IPS-20b (cell line): ENCODE data around the gene ECHDC3.

ENCODE experiments used
- H3K27ac ChIP-seq: one replicate; pipeline ENCODE4 v1.5.1; 2013; ENCODE audit warnings: low read length
- H3K27me3 ChIP-seq: 2 replicates; pipeline ENCODE4 v1.6.1; 2013; ENCODE audit warnings: mild to moderate bottlenecking, low read length, inconsistent platforms; ENCODE audit not compliant: insufficient read depth
- H3K36me3 ChIP-seq: 2 replicates; pipeline ENCODE4 v1.6.1; 2013; ENCODE audit warnings: low read depth, mild to moderate bottlenecking, inconsistent platforms, low read length, moderate library complexity; ENCODE audit not compliant: insufficient read depth
- H3K4me1 ChIP-seq: 2 replicates; pipeline ENCODE4 v1.6.1; 2013; ENCODE audit warnings: mild to moderate bottlenecking, control low read depth, inconsistent platforms, low read length, moderate library complexity; ENCODE audit not compliant: insufficient read depth
- H3K4me3 ChIP-seq: 2 replicates; pipeline ENCODE4 v1.5.1; 2013; ENCODE audit warnings: mild to moderate bottlenecking, low read length, inconsistent platforms
- H3K9ac ChIP-seq: 2 replicates; pipeline ENCODE4 v1.6.1; 2013; ENCODE audit warnings: low read depth, mild to moderate bottlenecking, inconsistent platforms, low read length, moderate library complexity
- H3K9me3 ChIP-seq: 2 replicates; pipeline ENCODE4 v1.6.1; 2013; ENCODE audit warnings: mild to moderate bottlenecking, low read depth, low read length, inconsistent platforms; ENCODE audit not compliant: insufficient read depth

ECHDC3 gene

DNA sequence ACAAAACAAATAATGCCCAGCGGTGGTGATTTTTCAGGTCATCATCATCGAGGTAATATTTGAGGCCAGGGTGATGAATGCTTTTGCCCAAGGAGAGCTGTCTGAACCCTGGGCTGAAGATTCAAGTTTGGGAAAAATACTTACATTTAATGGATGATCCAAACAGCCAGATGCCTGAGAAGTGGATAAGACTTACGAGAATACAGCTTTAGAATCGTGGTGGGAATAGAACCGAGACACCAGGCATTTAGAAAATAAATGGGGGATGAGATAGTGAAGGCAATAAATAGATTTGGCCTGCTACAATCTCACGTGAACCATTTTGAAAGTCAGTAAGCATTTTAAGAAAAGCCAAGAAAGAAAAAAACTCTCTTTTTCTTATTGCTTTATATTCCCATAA lies 68.8 kb downstream of the ECHDC3 start:
- no peak overlapping the region for H3K9ac ChIP-seq
- no peak overlapping the region for H3K4me3 ChIP-seq
- no peaks in the 10 kb centered on the region for H3K36me3 ChIP-seq
- no peaks in the 10 kb centered on the region for H3K9me3 ChIP-seq
- no peak overlapping the region for H3K27ac ChIP-seq
- H3K4me1 ChIP-seq: no peaks in the 10 kb centered on the region; the same call in 1 of the 2 replicates
- no peaks in the 10 kb centered on the region for H3K27me3 ChIP-seq

DNA sequence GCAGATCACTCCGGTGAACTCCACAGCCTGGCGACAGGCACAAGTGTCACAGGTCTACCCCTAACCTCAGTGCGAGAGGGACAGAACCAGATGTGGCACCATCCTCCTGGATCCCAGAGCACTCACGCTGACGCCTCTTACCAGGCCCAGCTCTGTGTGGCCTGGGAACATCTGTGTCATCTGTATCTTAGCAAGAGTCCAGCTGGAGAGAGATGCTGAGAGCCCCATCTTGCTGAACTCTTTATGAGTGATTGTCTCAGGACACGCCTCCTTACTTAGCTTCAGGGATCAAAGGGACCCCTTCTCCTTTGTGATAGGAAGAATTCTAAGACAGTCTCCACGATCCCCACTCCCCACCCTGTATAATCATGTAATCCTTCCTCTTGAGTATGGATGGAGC lies 71.0 kb downstream of the ECHDC3 start:
- Histone ChIP-seq H3K4me1 (no peaks in the 10 kb centered on the region; the same call in 1 of the 2 replicates), H3K27ac (no peak overlapping the region), H3K9me3 (no peaks in the 10 kb centered on the region), H3K36me3 (no peaks in the 10 kb centered on the region), H3K27me3 (no peaks in the 10 kb centered on the region), H3K9ac (no peak overlapping the region), H3K4me3 (no peak overlapping the region)
